Endothelial cell of umbilical vein (primary cell): Measurements from ENCODE around the gene SUPT3H. TPM values are rescaled to one million over a fixed set of nuclear protein-coding genes. Genes with fewer than 3 reads are reported as not detected.

Experiments used
- BruUV-seq: library from RNA; stranded (reverse); fragments of 400-500 nt; replicated peaks from 2 replicates; lab custom pipeline; 2021; lab: Mats Ljungman, UMichigan
- CTCF ChIA-PET: fragments of 300-600, 350-600 bp; sonication (Branson Sonifier 250); formaldehyde crosslinking; loops from one replicate; lab custom pipeline; 2021; ENCODE audit warnings: antibody characterized with exemption, inconsistent platforms; lab: Charles Lee
- POLR2A ChIA-PET: fragments of 300-600, 350-600 bp; sonication (Branson Sonifier 250); formaldehyde crosslinking; loops from one replicate; lab custom pipeline; 2021; ENCODE audit warnings: antibody characterized with exemption, inconsistent platforms; lab: Charles Lee
- DNase-seq: peaks from one replicate; pipeline ENCODE4 v3.0.0-alpha.2; 2011; ENCODE audit warnings: low read depth, low spot score
- FAIRE-seq: peaks from 2 replicates; lab custom pipeline; 2011; peaks lifted over from hg19 to GRCh38; lab: Jason Lieb, UNC
- H2AFZ ChIP-seq: 2 replicates; pipeline ENCODE4 v1.6.0; 2012; ENCODE audit warnings: low read depth, low read length, control low read depth, inconsistent platforms
- H3K27ac ChIP-seq: 2 replicates; pipeline ENCODE4 v1.5.1; 2011; ENCODE audit warnings: low read depth, mild to moderate bottlenecking, control low read depth, low read length, moderate library complexity; ENCODE audit not compliant: insufficient read depth
- H3K27me3 ChIP-seq, 2 experiments: 2 replicates each; pipeline versions ENCODE4 v1.6.0 to v1.6.1; 2011; ENCODE audit warnings: low read length in 2 of 2, mixed read lengths in 1 of 2; ENCODE audit not compliant: control insufficient read depth in 2 of 2, insufficient read depth in 2 of 2
- H3K36me3 ChIP-seq, 2 experiments: 2 replicates in 1 of 2; 3 replicates in 1 of 2; pipeline ENCODE4 v1.5.1; 2011; ENCODE audit warnings: low read length in 2 of 2, mild to moderate bottlenecking in 1 of 2, moderate library complexity in 1 of 2; ENCODE audit not compliant: control insufficient read depth in 2 of 2, insufficient read depth in 2 of 2; ENCODE audit errors: extremely low read depth in 1 of 2
- H3K4me1 ChIP-seq: 3 replicates; pipeline ENCODE4 v1.5.1; 2011; ENCODE audit warnings: mild to moderate bottlenecking, low read length; ENCODE audit not compliant: control insufficient read depth, insufficient read depth; ENCODE audit errors: extremely low read depth
- H3K4me2 ChIP-seq: 2 replicates; pipeline ENCODE4 v1.6.1; 2011; ENCODE audit warnings: low read length, control low read depth, mixed read lengths; ENCODE audit not compliant: insufficient read depth
- H3K4me3 ChIP-seq, 3 experiments: fragments of 200-600 bp in 1 of 3; sonication (generic), shearing (Covaris generic) in 1 of 3; replicated peaks in 1 of 3; 2 replicates each; pipeline ENCODE4 v1.5.1; 2011 to 2016; ENCODE audit warnings: control low read depth in 3 of 3, low read length in 3 of 3, mild to moderate bottlenecking in 2 of 3, inconsistent platforms in 1 of 3, low read depth in 1 of 3, moderate library complexity in 1 of 3; ENCODE audit not compliant: insufficient read depth in 1 of 3
- H3K79me2 ChIP-seq: 2 replicates; pipeline ENCODE4 v1.6.0; 2012; ENCODE audit warnings: low read length, inconsistent platforms; ENCODE audit not compliant: control insufficient read depth, insufficient read depth
- H3K9ac ChIP-seq: replicated peaks from 2 replicates; pipeline ENCODE3; 2011; ENCODE audit warnings: low read length, control low read depth; ENCODE audit not compliant: insufficient read depth; ENCODE audit errors: extremely low read depth
- H3K9me1 ChIP-seq: replicated peaks from 3 replicates; pipeline ENCODE4 v1.6.0; 2011; ENCODE audit warnings: mild to moderate bottlenecking, low read length; ENCODE audit not compliant: control insufficient read depth, insufficient read depth; ENCODE audit errors: extremely low read depth
- H3K9me3 ChIP-seq: replicated peaks from 2 replicates; pipeline ENCODE4 v1.5.1; 2012; ENCODE audit warnings: low read length, inconsistent platforms; ENCODE audit not compliant: control insufficient read depth, insufficient read depth
- H4K20me1 ChIP-seq: replicated peaks from 2 replicates; pipeline ENCODE3; 2011; ENCODE audit warnings: mild to moderate bottlenecking, low read length; ENCODE audit not compliant: control insufficient read depth, insufficient read depth; ENCODE audit errors: extremely low read depth
- EZH2 ChIP-seq: IDR thresholded peaks from 2 replicates; pipeline ENCODE4 v1.6.1; 2012; ENCODE audit warnings: borderline replicate concordance, low read depth, mild to moderate bottlenecking, moderate library complexity, low read length, inconsistent platforms; ENCODE audit not compliant: severe bottlenecking
- FOS ChIP-seq: IDR thresholded peaks from 2 replicates; pipeline ENCODE4 v1.6.1; 2011; ENCODE audit warnings: mild to moderate bottlenecking, low read length, moderate library complexity, borderline replicate concordance; ENCODE audit not compliant: insufficient read depth
- GATA2 ChIP-seq: IDR thresholded peaks from 2 replicates; pipeline ENCODE4 v1.7.0; 2011; ENCODE audit warnings: low read depth, mild to moderate bottlenecking, moderate library complexity, mixed read lengths, low read length; ENCODE audit not compliant: insufficient read length, insufficient read depth
- JUN ChIP-seq: IDR thresholded peaks from 2 replicates; pipeline ENCODE4 v1.6.1; 2011; ENCODE audit warnings: borderline replicate concordance, low read depth; ENCODE audit not compliant: insufficient read length, insufficient read depth
- MYC ChIP-seq: IDR thresholded peaks from one replicate; pipeline ENCODE4 v1.6.1; 2011; ENCODE audit warnings: mild to moderate bottlenecking, low read depth, low read length
- POLR2A ChIP-seq: IDR thresholded peaks from 2 replicates; pipeline ENCODE4 v1.6.1; 2012; ENCODE audit warnings: low read depth, mild to moderate bottlenecking, control low read depth, low read length
- POLR2AphosphoS5 ChIP-seq: IDR thresholded peaks from 2 replicates; pipeline ENCODE4 v1.6.1; 2012; ENCODE audit warnings: low read depth, mild to moderate bottlenecking, control low read depth, low read length, moderate library complexity; ENCODE audit not compliant: insufficient read depth
- dilution Hi-C: fragments of 300-500 bp; cut with MboI; formaldehyde crosslinking; loops from one replicate; pipeline ENCODE4 v1.15.0; 2019; ENCODE audit warnings: low sequenced_read_pairs; ENCODE audit not compliant: extremely low pct_ligation_motif_present
- intact Hi-C: fragments of 100-400 bp; cut with micrococcal nuclease; formaldehyde crosslinking; loops from one replicate; pipeline ENCODE4 v1.10.0; 2022
- polyA plus RNA-seq, 4 experiments: library from polyadenylated mRNA; depleted of rRNA in 3 of 4; stranded (reverse) in 3 of 4; unstranded in 1 of 4; fragments of >200 nt; gene quantifications; 2 replicates each; pipeline versions ENCODE4 v1.2.1 to v1.2.3, GENCODE V29; 2011 to 2012; ENCODE audit warnings: missing spikeins in 1 of 4
- total RNA-seq: library from RNA; stranded (reverse); gene quantifications from 2 replicates; pipeline ENCODE4 v1.2.3, GENCODE V29; 2021
- TF ChIP-seq, protein P1 (sequence below), 2 donors: IDR thresholded peaks; 1 replicate in 1 of 2; 2 replicates in 1 of 2; pipeline ENCODE4 v1.5.1; 2011; ENCODE audit warnings: low read length in 2 of 2, mild to moderate bottlenecking in 2 of 2, moderate library complexity in 2 of 2, control low read depth in 1 of 2, inconsistent platforms in 1 of 2, low read depth in 1 of 2; ENCODE audit not compliant: insufficient read depth in 1 of 2; ENCODE audit errors: extremely low read depth in 1 of 2
- TF ChIP-seq, protein P2 (sequence below): IDR thresholded peaks from 2 replicates; pipeline ENCODE4 v1.6.1; 2011; ENCODE audit not compliant: insufficient read depth, insufficient read length

Gene SUPT3H
- total and polyA plus RNA-seq, 2 donors (not counting 3 experiments of a cell fraction or from before 2014, with no cell fraction given) = 8.3 to 9.8 TPM

GRCh38 chr6:44869321-44869897, 508.3 kb downstream of the SUPT3H start:
- dilution Hi-C loops = no loop called here
- CTCF ChIA-PET = no interaction called here
- no peaks in the 10 kb centered on the region for H3K9me3 ChIP-seq
- FAIRE-seq = no peak
- no peak for TF ChIP-seq POLR2A
- no peak for TF ChIP-seq EZH2
- TF ChIP-seq JUN = no peak
- TF ChIP-seq FOS = no peak
- TF ChIP-seq, protein P1, sequence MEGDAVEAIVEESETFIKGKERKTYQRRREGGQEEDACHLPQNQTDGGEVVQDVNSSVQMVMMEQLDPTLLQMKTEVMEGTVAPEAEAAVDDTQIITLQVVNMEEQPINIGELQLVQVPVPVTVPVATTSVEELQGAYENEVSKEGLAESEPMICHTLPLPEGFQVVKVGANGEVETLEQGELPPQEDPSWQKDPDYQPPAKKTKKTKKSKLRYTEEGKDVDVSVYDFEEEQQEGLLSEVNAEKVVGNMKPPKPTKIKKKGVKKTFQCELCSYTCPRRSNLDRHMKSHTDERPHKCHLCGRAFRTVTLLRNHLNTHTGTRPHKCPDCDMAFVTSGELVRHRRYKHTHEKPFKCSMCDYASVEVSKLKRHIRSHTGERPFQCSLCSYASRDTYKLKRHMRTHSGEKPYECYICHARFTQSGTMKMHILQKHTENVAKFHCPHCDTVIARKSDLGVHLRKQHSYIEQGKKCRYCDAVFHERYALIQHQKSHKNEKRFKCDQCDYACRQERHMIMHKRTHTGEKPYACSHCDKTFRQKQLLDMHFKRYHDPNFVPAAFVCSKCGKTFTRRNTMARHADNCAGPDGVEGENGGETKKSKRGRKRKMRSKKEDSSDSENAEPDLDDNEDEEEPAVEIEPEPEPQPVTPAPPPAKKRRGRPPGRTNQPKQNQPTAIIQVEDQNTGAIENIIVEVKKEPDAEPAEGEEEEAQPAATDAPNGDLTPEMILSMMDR (IDR thresholded peaks at IDR 0.05; ENCODE audit: extremely low read depth in 1 of 2, insufficient read depth in 1 of 2, low read depth in 1 of 2, low read length in 2 of 2) = no peak
- no peak for TF ChIP-seq POLR2AphosphoS5
- TF ChIP-seq MYC = no peak
- TF ChIP-seq, protein P2, sequence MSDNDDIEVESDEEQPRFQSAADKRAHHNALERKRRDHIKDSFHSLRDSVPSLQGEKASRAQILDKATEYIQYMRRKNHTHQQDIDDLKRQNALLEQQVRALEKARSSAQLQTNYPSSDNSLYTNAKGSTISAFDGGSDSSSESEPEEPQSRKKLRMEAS = no peak
- no peak for TF ChIP-seq GATA2
- no peaks in the 10 kb centered on the region for H3K36me3 ChIP-seq
- H4K20me1 ChIP-seq = no peaks in the 10 kb centered on the region
- BruUV-seq = no TSS peak
- H3K4me2 ChIP-seq = no peak overlapping the region
- H3K9me1 ChIP-seq = no peaks in the 10 kb centered on the region
- H3K79me2 ChIP-seq = no peaks in the 10 kb centered on the region
- POLR2A ChIA-PET = no interaction called here
- H3K4me1 ChIP-seq = no peaks in the 10 kb centered on the region
- no peaks in the 10 kb centered on the region for H3K27me3 ChIP-seq
- H3K9ac ChIP-seq = no peak overlapping the region
- intact Hi-C loops = no loop called here
- DNase-seq = no peak
- H2AFZ ChIP-seq = no peak overlapping the region
- H3K4me3 ChIP-seq = no peak overlapping the region
- H3K27ac ChIP-seq = no peak overlapping the region
